Hematopoietic multipotent progenitor cell treated with erythropoietin and hydrocortisone succinate and interleukin-3 and kit ligand, for 4 days (in vitro differentiated cells): ENCODE measurements around the gene CEP164.
"Not testable (repeated sequence)": the region's sequence is repeated elsewhere in the genome, so short reads cannot be mapped to it uniquely, and the experiment has no call there.

Experiments used
- DNase-seq: peaks from one replicate; pipeline ENCODE4 v3.0.0-alpha.2; 2015

The CEP164 gene

GRCh38 chr11:117369534-117369933 lies 41.9 kb downstream of the CEP164 start:
- DNase-seq, result no peak

- DNase-seq, result no peak
Observed at GRCh38 chr11:117371453-117371852, 43.8 kb downstream of the CEP164 start.

- DNase-seq, result no peak
Observed at GRCh38 chr11:117374316-117375055, 46.8 kb downstream of the CEP164 start.

- DNase-seq, result no peak
Observed at GRCh38 chr11:117375960-117376359, 48.3 kb downstream of the CEP164 start.

- no peak for DNase-seq
Observed at GRCh38 chr11:117376517-117376916, 48.9 kb downstream of the CEP164 start.

- no peak for DNase-seq
Observed at GRCh38 chr11:117378976-117379865, 51.6 kb downstream of the CEP164 start.

- no peak for DNase-seq
Observed at GRCh38 chr11:117380676-117381075, 53.0 kb downstream of the CEP164 start.

GRCh38 chr11:117381481-117382387 lies 54.1 kb downstream of the CEP164 start:
- no peak for DNase-seq

- no peak for DNase-seq
Observed at GRCh38 chr11:117382746-117383145, 55.1 kb downstream of the CEP164 start.

- no peak for DNase-seq
Observed at GRCh38 chr11:117384045-117384444, 56.4 kb downstream of the CEP164 start.

- no peak for DNase-seq
Observed at GRCh38 chr11:117385471-117385870, 57.8 kb downstream of the CEP164 start.

GRCh38 chr11:117385906-117386305 lies 58.3 kb downstream of the CEP164 start:
- DNase-seq, result no peak

GRCh38 chr11:117387992-117388755 lies 60.5 kb downstream of the CEP164 start:
- no peak for DNase-seq

GRCh38 chr11:117390743-117391142 lies 63.1 kb downstream of the CEP164 start:
- DNase-seq, result no peak

GRCh38 chr11:117391181-117391580 lies 63.5 kb downstream of the CEP164 start:
- no peak for DNase-seq

GRCh38 chr11:117392001-117392690 lies 64.5 kb downstream of the CEP164 start:
- no peak for DNase-seq

- no peak for DNase-seq
Observed at GRCh38 chr11:117392979-117393378, 65.3 kb downstream of the CEP164 start.

- no peak for DNase-seq
Observed at GRCh38 chr11:117394221-117394925, 66.7 kb downstream of the CEP164 start.

GRCh38 chr11:117395476-117395875 lies 67.8 kb downstream of the CEP164 start:
- DNase-seq, result no peak

- DNase-seq, result no peak
Observed at GRCh38 chr11:117396970-117397369, 69.3 kb downstream of the CEP164 start.

GRCh38 chr11:117398618-117399017 lies 71.0 kb downstream of the CEP164 start:
- DNase-seq, result not testable (repeated sequence)
